Immature natural killer cell (primary cell): ENCODE data around the gene MALRD1. TPM values are rescaled to one million over a fixed set of nuclear protein-coding genes. Genes with fewer than 3 reads are reported as not detected.

Experiments used
- DNase-seq, 3 donors: peaks; one replicate each; pipeline ENCODE4 v3.0.0; 2022; ENCODE audit warnings: mixed read lengths in 1 of 3
- H3K27ac Mint-ChIP-seq, 6 donors: one replicate each; pipeline ENCODE4 v1.8.0; 2020; ENCODE audit warnings: mixed read lengths in 6 of 6, mild to moderate bottlenecking in 5 of 6, inconsistent platforms in 4 of 6, moderate library complexity in 3 of 6
- H3K27me3 Mint-ChIP-seq, 3 donors: one replicate each; pipeline ENCODE4 v1.8.0; 2020 to 2021; ENCODE audit warnings: low read depth in 3 of 3, mild to moderate bottlenecking in 3 of 3, mixed read lengths in 3 of 3, moderate library complexity in 3 of 3, inconsistent platforms in 1 of 3
- H3K36me3 Mint-ChIP-seq, 3 donors: one replicate each; pipeline ENCODE4 v1.8.0; 2020; ENCODE audit warnings: mixed read lengths in 3 of 3, inconsistent platforms in 2 of 3, mild to moderate bottlenecking in 2 of 3
- H3K4me1 Mint-ChIP-seq, 2 donors: one replicate each; pipeline ENCODE4 v1.8.0; 2020; ENCODE audit warnings: inconsistent platforms in 2 of 2, mild to moderate bottlenecking in 2 of 2, mixed read lengths in 2 of 2, moderate library complexity in 1 of 2
- H3K4me3 Mint-ChIP-seq, 5 donors: one replicate each; pipeline ENCODE4 v1.8.0; 2020; ENCODE audit warnings: mild to moderate bottlenecking in 5 of 5, mixed read lengths in 5 of 5, inconsistent platforms in 3 of 5, moderate library complexity in 3 of 5
- H3K9me3 Mint-ChIP-seq, 6 donors: one replicate each; pipeline ENCODE4 v1.8.0; 2020; ENCODE audit warnings: mild to moderate bottlenecking in 6 of 6, mixed read lengths in 6 of 6, inconsistent platforms in 4 of 6, moderate library complexity in 3 of 6
- polyA plus RNA-seq, 3 donors: library from polyadenylated mRNA; unstranded; fragments of 300-500 nt; fragmentation: Illumina TruSeq; gene quantifications; one replicate each; pipeline ENCODE4 v1.2.3, GENCODE V29; 2021

The MALRD1 gene
- polyA plus RNA-seq, 3 donors from 2014 or later: not detected

GRCh38 chr10:19466709-19467108 lies 418.1 kb downstream of the MALRD1 start:
- no peaks in the 10 kb centered on the region for H3K4me1 Mint-ChIP-seq
- H3K36me3 Mint-ChIP-seq: no peaks in the 10 kb centered on the region
- H3K27ac Mint-ChIP-seq: no peak overlapping the region
- H3K27me3 Mint-ChIP-seq: no peaks in the 10 kb centered on the region
- peaks cover 0 to 4% (median under 1%) of the 10 kb centered on the region in 6 donors for H3K9me3 Mint-ChIP-seq
- H3K4me3 Mint-ChIP-seq: no peak overlapping the region
- DNase-seq: no peak

DNA sequence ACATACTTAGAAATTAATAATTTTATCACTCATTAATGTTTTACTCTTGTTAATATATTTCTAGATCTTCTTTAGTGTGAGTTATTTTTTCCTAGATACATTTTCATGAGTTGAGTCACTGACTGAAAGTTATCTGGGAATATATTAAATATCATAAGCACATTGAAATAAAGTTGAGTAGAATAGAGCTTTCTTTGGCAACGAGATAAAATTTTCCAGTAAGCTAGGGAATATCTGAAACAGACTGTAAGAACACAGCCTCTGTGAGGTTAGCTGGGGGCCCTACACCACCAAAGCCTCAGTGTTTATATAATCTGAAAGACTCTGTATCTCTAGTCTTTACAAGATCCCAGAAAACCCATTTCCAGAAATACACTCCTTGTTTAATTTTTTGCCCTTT lies 419.8 kb downstream of the MALRD1 start:
- Mint-ChIP-seq H3K27ac (no peak overlapping the region), H3K27me3 (no peaks in the 10 kb centered on the region), H3K36me3 (no peaks in the 10 kb centered on the region), H3K9me3 (peaks cover 0 to 15% (median 0%) of the 10 kb centered on the region in 6 donors), H3K4me1 (no peaks in the 10 kb centered on the region), H3K4me3 (no peak overlapping the region)
- no peak for DNase-seq

GRCh38 chr10:19469521-19469920 lies 420.9 kb downstream of the MALRD1 start:
- no peak for DNase-seq
- Mint-ChIP-seq H3K27ac (no peak overlapping the region), H3K36me3 (no peaks in the 10 kb centered on the region), H3K9me3 (peaks cover 0 to 19% (median 0%) of the 10 kb centered on the region in 6 donors), H3K4me1 (no peaks in the 10 kb centered on the region), H3K27me3 (no peaks in the 10 kb centered on the region), H3K4me3 (no peak overlapping the region)

DNA sequence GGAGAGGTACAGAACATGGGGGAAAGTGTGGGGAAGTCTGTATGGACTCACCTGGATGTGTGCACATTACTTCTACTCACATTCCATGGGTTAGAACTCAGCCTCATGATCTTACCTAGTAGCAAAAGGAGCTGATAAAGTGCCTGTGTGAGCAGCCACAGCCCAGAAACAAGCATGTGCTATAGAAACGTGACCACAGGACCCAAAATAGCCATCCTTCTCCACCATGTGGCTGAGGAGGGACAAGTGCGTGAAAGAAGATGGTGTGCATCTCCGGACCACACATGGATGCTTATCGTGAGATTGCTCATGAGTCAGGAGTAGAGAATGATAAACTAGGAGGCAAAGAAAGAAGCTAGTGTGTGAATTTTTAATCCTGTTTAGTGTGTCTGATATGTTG lies 431.3 kb downstream of the MALRD1 start:
- peaks cover 0 to 1% (median 0%) of the 10 kb centered on the region in 3 donors for H3K27me3 Mint-ChIP-seq
- no peaks in the 10 kb centered on the region for H3K4me1 Mint-ChIP-seq
- no peak overlapping the region for H3K27ac Mint-ChIP-seq
- peaks cover 0 to 21% (median under 1%) of the 10 kb centered on the region in 6 donors for H3K9me3 Mint-ChIP-seq
- H3K4me3 Mint-ChIP-seq: no peak overlapping the region
- H3K36me3 Mint-ChIP-seq: no peaks in the 10 kb centered on the region
- DNase-seq: no peak

- no peaks in the 10 kb centered on the region for H3K36me3 Mint-ChIP-seq
- peaks cover 0 to 19% (median under 1%) of the 10 kb centered on the region in 6 donors for H3K9me3 Mint-ChIP-seq
- DNase-seq: no peak
- H3K27me3 Mint-ChIP-seq: peaks cover 0 to 1% (median 0%) of the 10 kb centered on the region in 3 donors
- H3K27ac Mint-ChIP-seq: no peak overlapping the region
- H3K4me3 Mint-ChIP-seq: no peak overlapping the region
- no peaks in the 10 kb centered on the region for H3K4me1 Mint-ChIP-seq
These were observed 431.8 kb downstream of the MALRD1 start for GRCh38 chr10:19480353-19480752.

GRCh38 chr10:19483421-19483820 lies 434.8 kb downstream of the MALRD1 start:
- Mint-ChIP-seq H3K27ac (no peak overlapping the region), H3K27me3 (peaks cover 0 to 4% (median 2%) of the 10 kb centered on the region in 3 donors), H3K4me3 (no peak overlapping the region), H3K9me3 (peaks cover 0 to 22% (median under 1%) of the 10 kb centered on the region in 6 donors), H3K4me1 (peaks cover 2 to 4% of the 10 kb centered on the region in 2 donors), H3K36me3 (no peaks in the 10 kb centered on the region)
- DNase-seq: no peak

DNA sequence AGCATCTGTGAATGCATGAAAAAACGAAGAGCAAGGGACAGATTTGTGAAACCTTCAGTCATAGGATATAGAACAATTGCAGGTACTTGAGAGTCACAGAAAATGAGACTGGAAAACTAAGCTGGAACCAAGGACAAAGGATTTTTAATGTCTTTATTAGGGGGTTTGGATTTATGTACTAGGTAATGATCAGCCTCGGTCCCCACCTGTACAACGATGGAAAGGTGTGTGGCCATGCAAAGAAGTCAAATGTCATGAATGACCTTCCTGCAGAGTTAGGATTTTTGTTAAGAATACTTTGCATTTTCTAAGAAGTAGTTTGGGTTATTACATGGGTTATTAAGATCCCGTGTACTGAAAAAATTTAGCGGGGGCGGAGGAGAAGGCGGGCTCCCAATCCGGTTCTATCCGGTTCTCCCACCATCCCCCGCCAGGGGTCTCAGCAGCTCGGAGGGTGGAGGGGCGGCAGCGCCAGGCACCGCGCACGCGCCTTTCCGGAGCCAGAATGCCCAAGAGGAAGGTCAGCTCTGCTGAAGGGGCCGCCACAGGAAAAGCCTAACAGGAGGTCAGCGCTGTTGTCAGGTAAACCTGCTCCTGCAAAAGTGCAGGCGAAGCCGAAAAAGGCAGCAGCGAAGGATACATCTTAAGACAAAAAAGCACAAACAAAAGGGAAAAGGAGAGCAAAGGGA lies 440.1 kb downstream of the MALRD1 start:
- H3K4me1 Mint-ChIP-seq: peaks cover 3 to 13% of the 10 kb centered on the region in 2 donors
- H3K27ac Mint-ChIP-seq: no peak overlapping the region
- no peaks in the 10 kb centered on the region for H3K36me3 Mint-ChIP-seq
- no peak for DNase-seq
- H3K9me3 Mint-ChIP-seq: peaks cover 0 to 20% (median 0%) of the 10 kb centered on the region in 6 donors
- peak overlapping the region in 4 of 5 donors; percentile 5 to 44 (median 11) for H3K4me3 Mint-ChIP-seq
- H3K27me3 Mint-ChIP-seq: peaks cover 2 to 5% (median 4%) of the 10 kb centered on the region in 3 donors

GRCh38 chr10:19491166-19491565 lies 442.6 kb downstream of the MALRD1 start:
- H3K9me3 Mint-ChIP-seq: peaks cover 0 to 20% (median 0%) of the 10 kb centered on the region in 6 donors
- H3K27me3 Mint-ChIP-seq: peaks cover 2 to 5% (median 4%) of the 10 kb centered on the region in 3 donors
- H3K36me3 Mint-ChIP-seq: no peaks in the 10 kb centered on the region
- H3K27ac Mint-ChIP-seq: no peak overlapping the region
- DNase-seq: no peak
- peaks cover 3 to 13% of the 10 kb centered on the region in 2 donors for H3K4me1 Mint-ChIP-seq
- H3K4me3 Mint-ChIP-seq: no peak overlapping the region

- peaks cover 0 to 3% of the 10 kb centered on the region in 2 donors for H3K4me1 Mint-ChIP-seq
- no peaks in the 10 kb centered on the region for H3K36me3 Mint-ChIP-seq
- no peak overlapping the region for H3K4me3 Mint-ChIP-seq
- DNase-seq: no peak
- H3K9me3 Mint-ChIP-seq: peaks cover 0 to 15% (median 0%) of the 10 kb centered on the region in 6 donors
- H3K27me3 Mint-ChIP-seq: peaks cover 0 to 2% (median 2%) of the 10 kb centered on the region in 3 donors
- no peak overlapping the region for H3K27ac Mint-ChIP-seq
These were observed 445.3 kb downstream of the MALRD1 start for GRCh38 chr10:19493917-19494316.

DNA sequence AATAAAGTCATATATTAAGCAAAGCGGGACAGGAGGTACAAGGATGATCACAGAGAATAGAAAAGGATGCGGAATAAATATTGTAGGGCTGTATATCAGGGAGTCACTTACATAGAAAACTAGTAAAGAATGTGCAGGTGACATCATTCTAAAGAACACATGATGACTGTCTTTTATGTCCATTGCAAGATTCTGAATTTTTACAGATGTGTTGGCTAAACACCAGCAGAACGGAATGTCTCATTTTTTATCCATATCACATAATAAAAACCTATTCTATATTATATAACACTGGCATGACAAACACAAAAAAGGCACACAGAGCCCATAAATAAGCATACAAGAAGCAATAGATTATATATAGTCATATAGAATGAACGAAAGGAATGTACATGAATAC lies 448.4 kb downstream of the MALRD1 start:
- DNase-seq: no peak
- H3K4me1 Mint-ChIP-seq: no peaks in the 10 kb centered on the region
- H3K4me3 Mint-ChIP-seq: no peak overlapping the region
- H3K27ac Mint-ChIP-seq: no peak overlapping the region
- H3K9me3 Mint-ChIP-seq: peaks cover 0 to 5% (median 0%) of the 10 kb centered on the region in 6 donors
- peaks cover 0 to 3% (median 0%) of the 10 kb centered on the region in 3 donors for H3K27me3 Mint-ChIP-seq
- H3K36me3 Mint-ChIP-seq: no peaks in the 10 kb centered on the region

- Mint-ChIP-seq H3K9me3 (no peaks in the 10 kb centered on the region), H3K27ac (no peak overlapping the region), H3K27me3 (peaks cover 0 to 3% (median 0%) of the 10 kb centered on the region in 3 donors), H3K36me3 (no peaks in the 10 kb centered on the region), H3K4me3 (no peak overlapping the region), H3K4me1 (no peaks in the 10 kb centered on the region)
- no peak for DNase-seq
These were observed 450.0 kb downstream of the MALRD1 start for GRCh38 chr10:19498393-19499290.

DNA sequence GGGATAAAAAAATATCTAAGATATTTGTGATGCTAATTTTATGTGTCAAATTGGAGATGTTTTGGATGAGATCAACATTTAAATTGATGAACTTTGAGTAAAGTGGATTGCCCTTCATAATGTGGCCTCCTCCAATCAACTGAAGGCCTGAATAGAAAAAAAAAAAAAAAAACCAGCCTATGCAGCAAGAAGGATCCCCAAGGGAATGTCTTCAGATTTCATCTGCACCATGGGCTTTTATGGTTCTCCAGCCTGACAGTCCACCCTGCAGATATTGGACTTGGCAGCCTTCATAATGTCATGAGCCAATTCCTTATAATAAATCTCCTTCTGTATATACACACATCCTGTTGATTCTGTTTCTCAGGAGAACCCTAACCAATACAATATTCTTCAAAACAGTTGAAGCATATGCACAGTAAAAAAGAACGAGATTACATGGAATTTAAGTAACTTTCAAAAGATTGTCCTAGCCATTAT lies 450.7 kb downstream of the MALRD1 start:
- Mint-ChIP-seq H3K4me3 (no peak overlapping the region), H3K4me1 (no peaks in the 10 kb centered on the region), H3K36me3 (no peaks in the 10 kb centered on the region), H3K9me3 (no peaks in the 10 kb centered on the region), H3K27ac (no peak overlapping the region), H3K27me3 (peaks cover 0 to 3% (median 0%) of the 10 kb centered on the region in 3 donors)
- no peak for DNase-seq

GRCh38 chr10:19500959-19501358 lies 452.4 kb downstream of the MALRD1 start:
- DNase-seq: no peak
- H3K9me3 Mint-ChIP-seq: no peaks in the 10 kb centered on the region
- H3K4me3 Mint-ChIP-seq: no peak overlapping the region
- no peaks in the 10 kb centered on the region for H3K36me3 Mint-ChIP-seq
- peaks cover 0 to 3% (median 3%) of the 10 kb centered on the region in 3 donors for H3K27me3 Mint-ChIP-seq
- no peaks in the 10 kb centered on the region for H3K4me1 Mint-ChIP-seq
- no peak overlapping the region for H3K27ac Mint-ChIP-seq
